ENCODE results near the gene LYZ.

Gene LYZ

GRCh38 chr12:69337311-69338090 lies 10.7 kb upstream of the LYZ start:
- DNase-seq (ENCODE audit: low read depth), result no peak

GRCh38 chr12:69338120-69338859 lies 9.9 kb upstream of the LYZ start:
- no peak for DNase-seq (ENCODE audit: low read depth)
- no peak overlapping the region for H3K4me3 ChIP-seq (ENCODE audit: low read depth, low read length)

More at GRCh38 chr12:69337311-69338090, 10.7 kb upstream of the LYZ start:
- no peak overlapping the region for H3K4me3 ChIP-seq (ENCODE audit: low read depth, low read length)

GRCh38 chr12:69338936-69339335 lies 9.2 kb upstream of the LYZ start:
- no peak overlapping the region for H3K4me3 ChIP-seq (ENCODE audit: low read depth, low read length)
- no peak for DNase-seq (ENCODE audit: low read depth)

- DNase-seq (ENCODE audit: low read depth), result no peak
- H3K4me3 ChIP-seq (ENCODE audit: low read depth, low read length), result no peak overlapping the region
Observed at GRCh38 chr12:69339999-69340398, 8.2 kb upstream of the LYZ start.

GRCh38 chr12:69341328-69341727 lies 6.9 kb upstream of the LYZ start:
- DNase-seq (ENCODE audit: low read depth), result no peak
- H3K4me3 ChIP-seq (ENCODE audit: low read depth, low read length), result no peak overlapping the region

GRCh38 chr12:69342421-69342820 lies 5.8 kb upstream of the LYZ start:
- no peak for DNase-seq (ENCODE audit: low read depth)
- H3K4me3 ChIP-seq (ENCODE audit: low read depth, low read length), result no peak overlapping the region

GRCh38 chr12:69343357-69343756 lies 4.8 kb upstream of the LYZ start:
- DNase-seq (ENCODE audit: low read depth), result no peak
- no peak overlapping the region for H3K4me3 ChIP-seq (ENCODE audit: low read depth, low read length)

- no peak for DNase-seq (ENCODE audit: low read depth)
- H3K4me3 ChIP-seq (ENCODE audit: low read depth, low read length), result no peak overlapping the region
Observed at GRCh38 chr12:69343885-69344612, 4.1 kb upstream of the LYZ start.

GRCh38 chr12:69345077-69345476 lies 3.1 kb upstream of the LYZ start:
- no peak for DNase-seq (ENCODE audit: low read depth)
- no peak overlapping the region for H3K4me3 ChIP-seq (ENCODE audit: low read depth, low read length)

- H3K4me3 ChIP-seq (ENCODE audit: low read depth, low read length), result no peak overlapping the region
- DNase-seq (ENCODE audit: low read depth), result no peak
Observed at GRCh38 chr12:69345742-69346141, 2.4 kb upstream of the LYZ start.

- H3K4me3 ChIP-seq (ENCODE audit: low read depth, low read length), result no peak overlapping the region
- DNase-seq (ENCODE audit: low read depth), result no peak
Observed at GRCh38 chr12:69350002-69350626, 1.9 kb downstream of the LYZ start.

- no peak overlapping the region for H3K4me3 ChIP-seq (ENCODE audit: low read depth, low read length)
- DNase-seq (ENCODE audit: low read depth), result no peak
Observed at GRCh38 chr12:69350777-69351176, 2.6 kb downstream of the LYZ start.

GRCh38 chr12:69351462-69352236 lies 3.5 kb downstream of the LYZ start:
- no peak for DNase-seq (ENCODE audit: low read depth)
- H3K4me3 ChIP-seq (ENCODE audit: low read depth, low read length), result no peak overlapping the region

- H3K4me3 ChIP-seq (ENCODE audit: low read depth, low read length), result no peak overlapping the region
- DNase-seq (ENCODE audit: low read depth), result no peak
Observed at GRCh38 chr12:69352904-69353303, 4.7 kb downstream of the LYZ start.

GRCh38 chr12:69354172-69354555 lies 6.0 kb downstream of the LYZ start:
- no peak overlapping the region for H3K4me3 ChIP-seq (ENCODE audit: low read depth, low read length)
- no peak for DNase-seq (ENCODE audit: low read depth)

- DNase-seq (ENCODE audit: low read depth), result no peak
Observed at GRCh38 chr12:69354556-69355187, 6.5 kb downstream of the LYZ start.

GRCh38 chr12:69355363-69356028 lies 7.3 kb downstream of the LYZ start:
- H3K4me3 ChIP-seq (ENCODE audit: low read depth, low read length), result no peak overlapping the region
- DNase-seq (ENCODE audit: low read depth), result no peak

More at GRCh38 chr12:69354556-69355187, 6.5 kb downstream of the LYZ start:
- H3K4me3 ChIP-seq (ENCODE audit: low read depth, low read length), result no peak overlapping the region

Data from skeletal muscle cell (primary cell).